ENCODE results near the gene KCNN3. TPM values are rescaled to one million over a fixed set of nuclear protein-coding genes. Genes with fewer than 3 reads are reported as not detected.

KCNN3 gene
- total RNA-seq, 2 donors from 2014 or later, result 3.9 to 4.4 TPM

GRCh38 chr1:154809436-154810413 is 60.4 kb downstream of the KCNN3 start:
- Histone ChIP-seq H3K4me3 (no peak overlapping the region), H3K27ac (peak overlapping the region; percentile 38 to 65), H3K27me3 (no peaks in the 10 kb centered on the region), H3K36me3 (no peaks in the 10 kb centered on the region), H3K4me1 (peaks cover 0 to 31% of the 10 kb centered on the region in 2 donors), H3K9me3 (no peaks in the 10 kb centered on the region)
- no peak for TF ChIP-seq CTCF (IDR thresholded peaks at IDR 0.05)
- no peak for DNase-seq (ENCODE audit: low spot score)

DNA sequence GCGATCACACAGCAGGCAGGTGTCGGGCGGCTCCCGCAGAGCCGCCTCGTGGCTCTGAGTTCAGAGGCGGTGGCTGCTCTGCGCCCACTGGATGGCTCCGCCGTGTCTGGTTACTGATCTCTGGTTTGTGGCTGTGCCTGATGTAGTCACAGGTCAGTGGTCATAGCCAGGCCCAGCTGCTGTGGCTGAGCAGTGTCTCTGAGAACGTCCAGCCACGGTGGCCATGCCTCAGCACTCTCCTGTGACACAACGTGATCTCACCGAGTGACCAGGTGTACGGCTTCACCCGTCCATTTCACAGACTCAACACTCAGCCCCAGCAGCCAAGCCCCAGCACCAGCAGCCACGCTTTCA is 61.2 kb downstream of the KCNN3 start:
- H3K27ac ChIP-seq, result peak overlapping the region; percentile 29 to 65
- no peak for DNase-seq (ENCODE audit: low spot score)
- no peak for TF ChIP-seq CTCF (IDR thresholded peaks at IDR 0.05)
- no peaks in the 10 kb centered on the region for H3K9me3 ChIP-seq
- peaks cover 0 to 32% of the 10 kb centered on the region in 2 donors for H3K4me1 ChIP-seq
- no peaks in the 10 kb centered on the region for H3K27me3 ChIP-seq
- H3K36me3 ChIP-seq, result no peaks in the 10 kb centered on the region
- H3K4me3 ChIP-seq, result no peak overlapping the region

DNA sequence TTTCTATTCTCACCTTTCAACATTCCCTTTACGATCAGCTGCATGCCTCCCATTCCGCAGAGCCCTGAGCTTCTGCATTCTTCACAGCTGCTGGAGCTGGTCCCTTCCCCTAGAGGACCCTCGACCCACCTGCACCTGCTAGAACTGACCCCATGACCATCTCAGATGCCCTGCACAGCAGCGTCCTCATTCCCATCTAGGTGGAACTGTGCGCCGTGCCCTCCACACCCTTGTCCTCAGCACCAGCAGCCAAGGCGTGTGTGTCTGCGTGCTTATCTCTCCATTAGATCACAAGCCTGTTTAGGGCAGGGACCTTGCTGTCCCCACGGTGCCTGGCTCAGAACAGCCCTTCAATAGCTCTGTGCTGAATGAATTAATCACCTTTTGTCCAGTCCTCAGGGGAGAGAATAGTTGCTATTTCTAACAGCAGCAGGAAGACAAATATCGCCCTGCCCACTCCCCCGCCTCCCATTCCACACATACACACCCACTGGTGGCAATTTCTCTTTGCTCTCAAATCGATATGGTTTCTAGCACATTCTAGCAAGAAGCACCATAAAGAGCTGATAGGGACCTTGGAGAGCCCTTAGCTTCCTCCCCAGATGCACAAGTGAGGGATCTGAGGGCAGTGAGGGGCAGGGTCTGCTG is 61.7 kb downstream of the KCNN3 start:
- Histone ChIP-seq H3K36me3 (no peaks in the 10 kb centered on the region), H3K4me3 (no peak overlapping the region), H3K27ac (peak overlapping the region; percentile 29 to 65), H3K4me1 (peaks cover 0 to 32% of the 10 kb centered on the region in 2 donors), H3K9me3 (no peaks in the 10 kb centered on the region), H3K27me3 (no peaks in the 10 kb centered on the region)
- DNase-seq (ENCODE audit: low spot score), result no peak
- no peak for TF ChIP-seq CTCF (IDR thresholded peaks at IDR 0.05)

DNA sequence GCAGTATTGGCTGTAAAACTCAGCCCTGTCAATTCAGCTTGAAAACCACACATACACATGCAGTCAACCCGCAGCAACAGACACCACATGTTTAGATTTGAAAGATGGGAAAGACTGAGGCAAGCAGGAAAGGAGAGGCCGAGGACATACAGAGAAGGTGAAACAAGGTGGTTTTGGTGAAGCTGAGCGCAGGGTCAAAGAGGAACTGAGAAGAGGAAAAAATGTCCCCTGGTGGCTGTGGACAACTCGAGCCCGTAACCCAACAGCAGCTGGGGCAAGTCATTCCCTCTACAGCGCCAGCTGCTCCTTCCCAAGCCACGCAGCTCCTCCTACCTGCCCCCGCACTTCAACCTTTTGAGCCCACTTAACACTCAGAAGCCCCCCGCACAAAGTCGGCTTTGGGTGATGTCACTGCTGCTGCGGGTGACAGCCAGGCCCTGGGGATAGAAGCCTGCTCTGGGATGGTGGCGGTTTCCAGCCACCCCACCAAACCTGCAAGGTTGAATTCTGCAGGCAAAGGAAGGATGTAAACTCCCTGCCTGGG is 63.0 kb downstream of the KCNN3 start:
- Histone ChIP-seq H3K4me3 (no peak overlapping the region), H3K9me3 (no peaks in the 10 kb centered on the region), H3K4me1 (peaks cover 0 to 31% of the 10 kb centered on the region in 2 donors), H3K27ac (no peak overlapping the region), H3K27me3 (no peaks in the 10 kb centered on the region), H3K36me3 (no peaks in the 10 kb centered on the region)
- no peak for DNase-seq (ENCODE audit: low spot score)
- TF ChIP-seq CTCF (IDR thresholded peaks at IDR 0.05), result no peak

DNA sequence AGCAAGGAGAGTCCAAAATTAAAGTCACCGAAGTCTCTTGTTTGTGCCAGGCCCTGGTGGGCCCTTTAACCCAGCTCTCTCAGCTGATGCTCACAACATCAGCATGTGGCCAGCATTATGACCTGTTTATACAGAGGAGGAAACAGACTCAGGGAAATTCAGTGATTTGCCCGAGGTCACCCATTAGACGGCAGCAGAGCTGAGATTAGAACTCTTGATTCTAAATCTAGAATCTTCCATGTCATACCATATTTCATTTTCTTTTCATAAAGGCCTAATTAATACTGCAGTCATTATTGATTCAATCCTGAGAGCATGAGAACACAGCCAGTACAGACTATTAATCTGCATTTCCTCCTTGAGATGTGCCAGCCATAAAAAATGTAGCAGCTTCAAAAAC is 63.7 kb downstream of the KCNN3 start:
- Histone ChIP-seq H3K4me1 (peaks cover 0 to 31% of the 10 kb centered on the region in 2 donors), H3K27ac (no peak overlapping the region), H3K27me3 (no peaks in the 10 kb centered on the region), H3K9me3 (no peaks in the 10 kb centered on the region), H3K4me3 (no peak overlapping the region), H3K36me3 (no peaks in the 10 kb centered on the region)
- no peak for DNase-seq (ENCODE audit: low spot score)
- no peak for TF ChIP-seq CTCF (IDR thresholded peaks at IDR 0.05)
